Epithelial cell of prostate (primary cell): ENCODE data around the gene KCNJ15.
A peak's percentile ranks its signal among the peaks of the same experiment; 100 is the strongest.
"Not testable (repeated sequence)": the region's sequence is repeated elsewhere in the genome, so short reads cannot be mapped to it uniquely, and the experiment has no call there.

Source experiments
- DNase-seq: peaks from one replicate; pipeline ENCODE4 v3.0.0-alpha.2; 2011; ENCODE audit warnings: low read depth, low spot score
- H3K27ac ChIP-seq: fragments of 450-650 bp; 2 replicates; pipeline ENCODE4 v1.5.1; 2017; ENCODE audit warnings: mild to moderate bottlenecking

KCNJ15 gene

DNA sequence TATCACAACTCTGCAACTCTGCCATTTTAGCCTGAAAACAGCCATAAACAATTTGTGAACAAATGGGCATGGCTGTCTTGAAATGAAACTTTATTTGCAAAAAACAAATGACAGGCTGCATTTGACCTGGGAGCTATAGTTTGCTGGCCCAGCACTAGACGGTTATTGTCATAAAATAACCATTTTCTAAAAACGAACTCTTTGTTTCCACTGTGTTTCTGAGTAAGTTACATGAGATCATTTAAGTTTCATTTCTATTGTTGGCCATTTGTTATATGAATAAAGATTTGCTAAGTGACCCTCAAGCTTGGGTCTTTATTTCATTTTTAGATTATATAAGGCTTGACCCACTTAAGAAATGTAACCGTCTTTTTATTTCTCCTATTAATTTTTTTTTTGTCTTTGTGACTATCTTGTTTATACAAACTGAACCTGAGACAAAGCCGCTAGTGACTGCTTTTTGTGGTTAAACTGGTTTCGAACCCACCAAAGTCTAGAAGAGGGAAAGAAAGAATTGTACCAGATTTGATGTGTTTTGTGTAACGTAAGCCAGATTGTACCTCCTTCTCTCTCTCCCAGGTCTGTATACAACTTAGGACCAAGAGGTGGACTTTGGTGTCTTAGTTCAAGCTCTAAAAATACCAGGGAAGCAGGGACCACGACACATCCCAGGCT is 12.9 kb upstream of the KCNJ15 start:
- H3K27ac ChIP-seq = peak overlapping the region; percentile 95
- no peak for DNase-seq

DNA sequence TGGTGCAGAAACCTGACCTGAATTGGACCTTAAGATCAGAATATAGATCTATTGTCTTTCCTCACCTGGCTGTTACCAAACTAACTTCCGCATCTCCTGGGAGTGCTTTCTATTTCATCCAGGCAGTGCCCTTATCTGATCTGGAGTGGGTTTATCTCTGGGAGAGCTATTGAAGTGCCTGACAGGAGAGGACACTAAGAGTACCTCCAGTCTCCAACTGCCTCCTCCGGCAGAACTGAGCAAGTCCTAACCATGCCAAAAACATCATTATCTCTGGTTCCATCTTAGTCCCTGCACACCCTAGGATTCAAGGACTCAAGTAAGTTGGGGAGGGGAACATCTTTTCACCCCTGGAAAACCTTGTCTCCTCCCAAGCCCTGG is 12.4 kb upstream of the KCNJ15 start:
- DNase-seq = no peak
- peak overlapping the region; percentile 95 for H3K27ac ChIP-seq

DNA sequence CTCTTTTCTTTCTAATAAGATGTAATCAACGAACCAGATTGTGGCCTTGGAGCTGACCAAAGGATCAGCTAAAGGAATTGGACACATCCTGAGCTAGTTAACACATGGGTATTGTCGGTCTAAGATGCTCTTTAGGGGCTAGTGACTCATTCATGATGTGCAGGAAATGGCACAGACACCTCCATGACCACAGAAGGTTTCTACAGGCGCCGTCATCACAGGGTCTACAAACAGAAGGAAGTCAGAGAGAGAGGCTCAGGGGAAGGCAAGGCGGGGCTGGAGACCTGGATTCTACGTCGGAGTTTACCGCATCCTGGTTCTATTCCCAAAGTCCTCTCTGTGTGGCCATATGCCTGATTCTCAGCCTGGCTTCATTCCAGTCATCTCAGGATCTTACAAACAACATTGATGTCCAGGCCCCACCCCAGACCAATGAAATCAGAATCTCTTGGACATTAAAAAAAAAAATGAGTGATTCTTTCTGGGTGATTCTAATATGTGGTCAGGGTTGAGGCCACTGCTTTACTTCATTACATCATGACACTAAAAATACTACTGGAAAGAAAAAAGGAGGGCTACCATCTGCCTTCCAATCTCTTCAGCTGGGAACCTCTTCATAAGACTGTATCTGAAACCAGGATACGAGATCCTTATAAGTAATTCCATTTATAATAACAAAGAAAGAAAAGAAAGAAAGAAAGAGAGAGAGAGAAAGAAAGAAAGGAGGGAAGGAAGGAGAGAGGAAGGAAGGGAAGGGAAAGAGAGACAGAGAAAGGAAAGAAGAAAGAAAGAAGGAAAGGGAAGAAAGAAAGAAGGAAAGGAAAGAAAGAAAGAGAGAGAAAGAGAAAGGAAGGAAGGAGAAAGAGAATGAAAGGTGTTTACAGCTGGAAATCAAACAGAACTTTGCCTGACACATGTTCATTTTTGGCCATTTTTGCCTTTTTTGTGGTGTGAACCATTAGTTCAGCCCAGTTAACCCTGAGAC is 11.6 kb upstream of the KCNJ15 start:
- DNase-seq = peak; percentile 91

DNA sequence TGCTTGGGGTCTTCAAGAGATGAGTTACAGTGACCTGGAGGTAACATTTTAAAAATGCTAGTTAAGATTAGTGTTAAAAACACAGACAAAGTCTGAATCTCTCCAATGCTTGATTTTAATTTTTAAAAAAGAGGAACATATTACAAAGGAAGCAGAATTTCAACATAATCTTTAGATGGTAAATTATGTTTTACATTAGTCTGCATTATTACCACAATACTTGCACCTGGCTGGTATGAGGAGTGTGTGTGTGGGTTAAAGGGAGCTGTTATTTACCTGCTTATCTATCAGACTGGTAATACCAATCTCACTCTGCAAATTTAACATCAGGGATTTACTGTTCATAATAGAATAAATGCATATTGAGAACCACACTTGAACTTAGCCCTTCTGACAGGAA is 10.3 kb upstream of the KCNJ15 start:
- DNase-seq = no peak
- H3K27ac ChIP-seq = no peak overlapping the region

More for the DNA sequence above, 11.6 kb upstream of the KCNJ15 start:
- peak overlapping the region; percentile 95 for H3K27ac ChIP-seq

DNA sequence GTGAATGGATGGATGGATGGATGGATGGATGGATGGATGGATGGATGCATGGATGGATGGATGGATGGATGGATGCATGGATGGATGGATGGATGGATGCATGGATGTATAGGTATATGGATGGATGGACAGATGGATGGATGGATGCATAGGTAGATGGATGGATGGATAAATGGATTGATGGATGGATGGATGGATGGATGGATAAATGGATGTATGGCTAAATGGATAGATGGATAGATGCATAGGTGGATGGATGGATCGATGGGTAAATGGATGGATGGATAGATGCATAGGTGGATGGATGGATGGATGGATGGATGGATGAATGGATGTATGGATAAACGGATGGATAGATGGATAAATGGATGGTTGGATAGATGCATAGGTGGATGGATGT is 9.7 kb upstream of the KCNJ15 start:
- H3K27ac ChIP-seq = not testable (repeated sequence)

DNA sequence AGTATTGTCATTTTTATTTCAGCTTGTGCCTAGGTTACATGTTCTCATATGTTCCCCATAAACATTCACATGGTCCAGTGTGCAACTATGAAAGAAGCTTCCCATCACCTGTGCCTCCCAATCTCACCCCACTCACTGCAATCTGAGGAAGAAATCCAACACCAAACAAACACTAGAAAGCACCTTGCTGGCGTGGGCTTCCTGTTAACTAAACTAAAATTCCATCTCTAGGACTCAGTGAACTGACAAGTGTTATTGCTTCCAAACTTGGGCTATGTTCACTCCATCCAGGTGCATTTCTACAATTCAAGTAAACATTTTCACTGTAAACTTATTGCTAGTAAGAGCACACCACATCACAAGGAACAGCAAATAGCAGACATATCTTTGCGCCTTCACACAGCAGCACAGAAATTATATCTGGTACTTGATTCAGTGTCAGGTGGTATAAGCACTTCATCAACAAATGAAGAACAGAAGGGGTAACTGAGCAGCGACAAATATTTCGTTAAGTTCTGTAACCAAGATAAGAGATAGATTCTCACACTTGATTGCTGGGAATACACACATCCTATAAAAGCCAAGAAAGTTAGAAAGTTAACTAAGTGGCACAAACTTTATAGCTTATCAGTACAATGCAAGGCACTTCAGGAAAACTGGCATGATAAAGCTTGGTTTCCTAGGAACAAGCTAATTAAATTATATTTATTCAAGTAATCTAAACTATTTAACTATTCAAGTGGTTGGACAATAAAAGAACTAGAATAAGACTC is 8.9 kb upstream of the KCNJ15 start:
- no peak for DNase-seq
- H3K27ac ChIP-seq = no peak overlapping the region

More for the DNA sequence above, 9.7 kb upstream of the KCNJ15 start:
- DNase-seq = not testable (repeated sequence)

DNA sequence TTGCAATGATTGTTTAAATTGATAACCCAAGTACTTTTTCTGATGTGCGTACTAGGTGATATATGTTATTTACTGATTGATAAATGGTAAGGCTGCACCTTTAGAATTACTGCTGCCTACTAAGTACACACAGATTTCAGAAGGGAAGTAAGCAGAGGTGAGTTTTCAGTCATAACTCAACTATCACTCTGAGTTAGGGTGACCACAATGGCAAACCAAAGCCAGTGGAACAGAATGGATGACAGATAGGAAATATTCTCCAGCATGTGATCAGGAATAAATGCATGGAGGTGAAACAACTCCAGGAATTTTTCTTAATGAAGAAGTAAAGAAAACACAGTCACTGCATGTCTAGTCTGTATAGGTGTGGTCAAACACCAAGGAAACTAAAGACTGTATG is 7.5 kb upstream of the KCNJ15 start:
- no peak for DNase-seq
- no peak overlapping the region for H3K27ac ChIP-seq

DNA sequence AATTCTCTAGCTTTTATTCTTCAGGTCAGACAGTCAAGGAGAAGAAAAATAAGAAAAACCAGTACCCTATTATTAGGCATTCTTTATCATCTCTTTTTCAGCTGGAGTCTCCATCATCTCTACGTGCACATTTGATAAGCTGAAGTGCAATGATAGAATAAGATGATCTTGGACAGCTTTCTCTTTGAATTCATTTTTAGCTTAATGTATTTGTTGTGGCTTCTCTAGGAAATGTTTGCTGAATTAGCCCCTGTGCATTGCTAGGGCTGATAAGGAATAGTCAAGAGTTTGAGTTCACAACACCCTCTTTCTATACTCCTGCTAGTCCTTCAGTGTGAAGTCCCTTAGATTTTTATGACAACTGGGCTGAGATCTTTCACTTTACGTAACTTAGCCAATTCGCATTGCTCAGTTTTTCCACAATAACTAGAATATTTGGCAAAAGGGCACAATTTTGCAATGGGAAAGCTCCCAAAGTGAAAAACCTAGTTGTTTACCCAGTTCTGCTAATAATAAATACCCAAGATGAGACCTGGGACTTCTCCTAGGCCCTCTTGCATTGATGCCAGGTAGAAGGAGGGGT is 7.0 kb upstream of the KCNJ15 start:
- H3K27ac ChIP-seq = no peak overlapping the region
- DNase-seq = no peak

DNA sequence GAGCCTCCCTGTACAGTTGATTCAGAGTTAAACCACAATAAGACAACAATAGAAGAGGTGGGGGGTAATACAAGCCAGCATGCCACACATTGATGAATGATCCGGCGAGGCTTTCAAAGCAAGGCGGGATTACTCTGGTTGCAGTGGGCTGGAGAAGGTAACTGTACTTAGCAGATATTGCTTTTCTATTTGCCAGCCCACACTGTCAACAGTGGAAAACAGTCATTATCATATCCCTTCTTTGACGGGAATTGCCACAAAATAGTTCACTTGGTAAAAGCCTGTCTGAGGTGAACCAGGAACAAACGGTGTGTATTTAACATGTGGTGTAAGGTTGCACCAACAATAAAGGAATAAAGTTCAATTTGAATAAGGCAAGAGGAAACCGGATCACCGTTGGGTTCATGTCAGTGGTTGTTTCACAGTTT is 5.8 kb upstream of the KCNJ15 start:
- no peak for DNase-seq
- no peak overlapping the region for H3K27ac ChIP-seq

DNA sequence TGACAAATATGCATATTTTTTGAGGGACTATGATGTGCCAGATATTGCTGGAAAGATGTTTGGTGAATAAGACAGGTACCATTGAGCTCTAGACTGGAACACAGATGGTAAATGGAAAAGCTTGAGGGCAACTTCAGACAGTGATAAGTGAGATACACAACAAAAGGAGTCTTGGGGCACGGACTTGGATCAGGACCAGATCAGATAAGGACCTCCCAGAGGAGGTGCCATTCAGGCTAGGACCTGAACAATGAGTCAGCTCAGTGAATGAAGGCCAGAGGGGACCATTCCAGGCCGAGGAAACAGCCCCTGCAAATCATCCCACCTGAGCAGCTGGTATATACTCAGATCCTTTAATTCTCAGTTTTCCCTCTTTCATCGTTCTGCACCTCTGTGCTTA is 1.8 kb upstream of the KCNJ15 start:
- H3K27ac ChIP-seq = no peak overlapping the region
- DNase-seq = no peak

DNA sequence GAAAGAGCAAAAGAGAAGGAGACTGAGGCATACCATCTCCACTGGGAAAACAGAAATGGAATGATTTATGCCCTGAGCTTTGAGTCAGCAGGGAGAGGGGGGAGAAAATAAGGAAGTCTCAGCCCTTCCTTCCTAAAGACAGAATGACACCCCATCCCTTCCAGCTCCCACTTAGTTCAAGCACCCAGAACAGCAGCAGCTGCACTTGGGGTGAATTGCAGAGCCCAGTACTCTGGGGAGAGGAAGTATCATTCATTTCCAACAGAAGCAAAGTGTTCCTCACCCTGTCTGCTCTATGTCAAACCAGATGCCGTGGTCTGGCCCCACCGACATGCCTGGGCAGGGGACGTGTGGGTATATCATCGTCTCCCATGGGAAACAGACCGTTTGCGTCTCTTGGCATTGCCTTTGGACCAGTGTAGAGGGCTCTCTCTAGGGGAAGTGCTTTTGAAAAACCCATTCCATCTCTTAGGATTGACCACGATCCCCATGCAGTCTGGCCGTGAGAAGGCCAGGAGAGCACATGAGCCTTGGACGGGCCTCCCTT is 1.1 kb upstream of the KCNJ15 start:
- no peak overlapping the region for H3K27ac ChIP-seq

DNA sequence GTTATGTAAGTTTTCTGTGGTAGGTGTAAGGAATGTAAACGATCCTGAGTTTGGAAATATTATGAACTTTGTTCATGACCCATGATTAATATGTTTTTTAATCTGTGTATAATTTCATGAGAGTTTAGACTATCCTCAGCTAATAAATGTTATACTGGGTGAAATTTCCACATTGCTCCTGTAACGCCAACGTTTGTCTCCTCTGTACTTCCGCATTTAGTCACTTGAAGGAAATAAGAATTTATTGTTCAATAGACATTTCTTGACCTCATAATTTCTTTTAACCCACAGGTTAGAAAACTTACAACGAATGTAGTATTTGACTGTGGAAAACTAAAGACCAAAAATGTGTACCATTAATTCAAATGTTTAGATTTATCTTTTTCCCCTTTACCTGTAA is 876 bp downstream of the KCNJ15 start:
- peak overlapping the region; percentile 68 for H3K27ac ChIP-seq

More for the DNA sequence above, 1.1 kb upstream of the KCNJ15 start:
- DNase-seq = no peak

DNA sequence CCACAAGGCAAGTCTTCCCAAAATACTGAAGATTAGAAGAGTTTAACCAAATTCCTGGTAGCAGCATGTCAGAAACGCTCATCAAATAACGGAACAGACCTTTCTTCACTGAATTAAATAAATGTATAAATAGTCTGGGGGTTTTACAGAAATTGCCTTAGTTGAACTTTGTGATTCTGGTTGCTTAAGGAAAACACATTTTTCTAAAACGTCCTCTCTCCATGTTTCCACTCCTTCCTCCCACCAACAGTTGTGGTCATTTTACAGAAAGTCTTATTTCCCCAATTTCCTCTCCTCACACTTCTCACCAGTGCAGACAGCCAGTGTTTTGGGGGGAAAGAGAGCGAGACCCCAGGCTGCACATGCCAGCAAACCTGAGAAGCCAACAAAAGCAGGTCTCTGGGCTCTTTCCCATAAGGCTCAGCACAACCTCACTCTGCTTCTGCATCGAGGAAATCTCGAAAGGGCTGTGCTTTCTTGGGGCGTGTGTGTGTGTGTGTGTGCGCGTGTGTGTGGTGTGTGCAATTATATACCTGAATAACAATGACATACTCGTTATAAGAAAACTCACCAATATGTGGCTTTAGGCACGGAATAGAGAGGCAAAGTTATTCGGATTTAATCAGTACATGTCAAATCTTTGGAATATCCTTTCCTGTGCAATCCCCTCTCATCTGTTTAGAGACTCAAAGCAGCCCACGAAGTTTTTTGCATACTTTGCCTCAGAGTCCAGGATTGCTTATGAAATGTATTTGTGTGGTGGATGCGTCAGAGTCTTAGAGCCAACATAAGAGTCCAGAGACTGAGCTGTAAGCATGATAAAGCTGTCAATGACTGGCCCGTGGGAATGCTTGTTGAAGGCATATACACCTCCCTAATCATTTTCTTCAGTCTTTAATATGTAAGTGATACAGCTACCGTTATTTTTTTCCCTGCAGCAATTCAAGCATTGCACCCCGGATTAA is 2.0 kb downstream of the KCNJ15 start:
- DNase-seq = peak; percentile 46
- H3K27ac ChIP-seq = peak overlapping the region; percentile 68

More for the DNA sequence above, 876 bp downstream of the KCNJ15 start:
- no peak for DNase-seq

DNA sequence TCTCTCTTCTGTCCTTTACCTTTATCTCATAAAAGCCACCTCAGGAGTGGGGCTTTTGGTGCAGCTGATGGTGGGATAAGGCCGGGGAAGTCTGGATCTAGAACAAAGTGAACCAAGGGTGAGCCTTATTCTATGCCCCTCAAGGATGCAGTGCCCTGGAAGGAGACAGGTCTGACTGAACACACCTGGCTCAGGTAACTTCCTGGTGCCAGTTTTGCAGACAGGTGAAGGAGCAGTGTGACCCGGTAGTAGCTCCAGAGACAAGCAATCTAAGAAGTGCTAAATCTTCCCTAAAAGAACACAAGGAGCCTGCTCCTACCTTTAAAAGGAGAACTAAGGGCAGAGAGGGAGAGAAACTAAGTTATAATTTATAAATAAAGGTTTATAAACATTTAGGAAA is 2.9 kb downstream of the KCNJ15 start:
- H3K27ac ChIP-seq = no peak overlapping the region
- DNase-seq = no peak

DNA sequence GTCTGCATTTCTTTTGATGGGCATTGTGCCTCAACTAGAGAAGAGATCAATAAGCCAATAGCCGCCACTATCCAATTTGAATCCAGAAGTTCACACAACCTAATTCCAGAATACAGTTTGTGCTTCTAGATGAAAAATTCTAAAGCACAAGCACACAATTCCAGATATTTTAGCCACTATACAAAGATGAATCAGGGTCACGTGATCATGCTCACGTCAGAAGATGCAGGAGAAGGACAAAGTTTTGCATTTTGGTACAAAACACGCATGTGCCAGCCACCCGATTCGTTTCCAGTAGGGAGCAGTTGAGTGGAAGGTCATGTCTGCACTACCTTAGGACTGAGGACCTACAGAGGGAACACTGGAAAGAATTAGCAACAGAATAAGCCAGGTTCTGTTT is 3.6 kb downstream of the KCNJ15 start:
- no peak overlapping the region for H3K27ac ChIP-seq
- no peak for DNase-seq

DNA sequence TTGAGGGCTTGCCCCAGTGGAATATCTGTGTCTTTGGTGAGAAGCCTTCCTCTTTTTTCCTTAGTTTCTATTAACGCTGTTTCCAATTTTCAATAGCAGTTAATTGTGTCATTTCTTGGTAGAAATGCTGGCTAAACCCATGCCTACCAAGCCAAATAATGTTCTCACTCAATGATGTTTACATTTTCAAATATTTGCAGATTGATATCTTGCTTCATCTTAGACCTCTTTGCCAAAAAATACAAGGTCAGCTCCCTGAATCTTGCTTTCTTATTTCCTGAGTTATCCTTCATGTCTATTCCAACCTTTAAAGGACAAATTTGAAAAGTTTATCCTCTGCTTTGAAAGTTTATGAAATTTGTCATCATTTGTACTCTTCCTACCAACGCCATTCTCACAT is 5.1 kb downstream of the KCNJ15 start:
- no peak for DNase-seq
- no peak overlapping the region for H3K27ac ChIP-seq

DNA sequence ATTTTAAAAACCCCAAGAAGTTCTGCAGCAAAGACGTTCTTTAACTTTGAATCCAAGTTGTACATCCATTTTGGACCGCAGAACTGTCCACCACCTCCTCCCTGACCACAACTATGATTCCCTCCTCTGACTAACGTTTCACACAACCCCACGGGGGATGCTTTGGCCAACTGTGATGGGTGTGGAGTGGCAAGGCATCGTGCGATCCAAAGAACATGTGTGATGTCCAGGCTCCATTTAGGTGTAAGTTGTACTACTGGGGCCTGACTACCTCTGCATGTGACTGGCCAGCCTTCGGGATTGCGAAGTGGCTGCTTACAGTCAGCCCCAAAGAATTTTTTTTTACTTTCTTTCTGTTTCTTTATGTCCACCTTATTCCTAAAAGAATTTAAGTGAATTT is 6.7 kb downstream of the KCNJ15 start:
- DNase-seq = no peak
- no peak overlapping the region for H3K27ac ChIP-seq

DNA sequence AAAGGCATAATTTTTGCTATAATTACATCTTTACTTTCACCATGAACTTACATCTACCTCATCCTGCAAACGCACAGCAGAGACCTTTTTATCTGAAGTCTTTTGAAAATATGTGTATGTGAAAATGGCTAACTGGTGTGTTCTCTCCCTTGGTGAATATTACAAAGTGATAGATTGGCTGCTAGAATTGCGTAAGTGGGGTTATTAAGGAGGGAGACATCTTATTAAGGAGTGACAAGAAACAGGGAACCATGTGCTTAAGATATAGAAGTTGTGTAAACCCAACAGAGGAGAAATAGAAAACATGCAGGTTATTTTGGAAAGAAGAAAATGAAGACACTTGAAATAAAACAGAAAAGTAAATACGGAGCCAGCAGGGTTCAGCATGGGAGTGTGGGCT is 7.8 kb downstream of the KCNJ15 start:
- no peak for DNase-seq
- no peak overlapping the region for H3K27ac ChIP-seq

DNA sequence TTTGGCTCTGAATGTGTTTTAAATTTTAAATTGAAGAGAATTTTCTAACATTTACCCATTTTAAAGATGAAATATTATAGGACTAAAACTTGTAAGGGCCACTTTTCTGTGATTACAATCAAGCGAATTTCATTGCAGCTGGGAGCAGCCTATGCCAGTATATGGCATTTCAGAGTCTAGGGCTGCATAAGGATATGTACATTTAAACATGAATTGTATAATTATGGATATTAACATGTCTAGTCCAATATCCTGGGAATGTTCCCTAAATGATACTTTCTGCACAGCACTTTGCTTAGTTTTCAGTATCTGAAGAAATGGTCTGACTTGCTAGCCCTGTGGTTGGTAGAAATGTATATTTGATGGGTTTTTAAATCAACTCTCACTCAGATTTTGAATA is 8.4 kb downstream of the KCNJ15 start:
- H3K27ac ChIP-seq = no peak overlapping the region
- DNase-seq = no peak
